ENCODE results near the gene METTL22. TPM values are rescaled to one million over a fixed set of nuclear protein-coding genes. Genes with fewer than 3 reads are reported as not detected.

The METTL22 gene
- total RNA-seq, 2 donors from 2014 or later = 16.3 to 56.6 TPM

GRCh38 chr16:8682551-8683259, 61.2 kb downstream of the METTL22 start:
- TF ChIP-seq CTCF (IDR thresholded peaks at IDR 0.05) (no peak), POLR2A (IDR thresholded peaks at IDR 0.05) (no peak), POLR2AphosphoS5 (IDR thresholded peaks at IDR 0.05) (no peak)
- intact Hi-C loops (cut with DNase I) = no loop called here
- Histone ChIP-seq H3K9me3 (no peaks in the 10 kb centered on the region), H3K4me3 (no peak overlapping the region), H3K4me1 (replicated peaks) (peaks cover 8% of the 10 kb centered on the region), H3K36me3 (no peaks in the 10 kb centered on the region), H3K27ac (no peak overlapping the region), H3K27me3 (replicated peaks; ENCODE audit: insufficient read depth) (no peaks in the 10 kb centered on the region)
- 84% methylated on average over 9 of the region's 9 CpGs for WGBS
- no peak for DNase-seq (ENCODE audit: low spot score)

GRCh38 chr16:8683640-8684039, 62.1 kb downstream of the METTL22 start:
- no peaks in the 10 kb centered on the region for H3K27me3 ChIP-seq (replicated peaks; ENCODE audit: insufficient read depth)
- no peak for TF ChIP-seq POLR2AphosphoS5 (IDR thresholded peaks at IDR 0.05)
- no peak for TF ChIP-seq POLR2A (IDR thresholded peaks at IDR 0.05)
- no peak for TF ChIP-seq CTCF (IDR thresholded peaks at IDR 0.05)
- intact Hi-C loops (cut with DNase I) = no loop called here

GRCh38 chr16:8685617-8686016, 64.1 kb downstream of the METTL22 start:
- 59% methylated on average over 3 of the region's 3 CpGs for WGBS
- DNase-seq (ENCODE audit: low spot score) = no peak
- intact Hi-C loops (cut with DNase I) = no loop called here
- Histone ChIP-seq H3K4me3 (no peak overlapping the region), H3K36me3 (no peaks in the 10 kb centered on the region), H3K4me1 (replicated peaks) (peaks cover 8% of the 10 kb centered on the region), H3K9me3 (no peaks in the 10 kb centered on the region), H3K27ac (peak overlapping the region in 1 of 2 donors; percentile 31), H3K27me3 (replicated peaks; ENCODE audit: insufficient read depth) (no peaks in the 10 kb centered on the region)
- TF ChIP-seq POLR2A (IDR thresholded peaks at IDR 0.05) (no peak), CTCF (IDR thresholded peaks at IDR 0.05) (no peak), POLR2AphosphoS5 (IDR thresholded peaks at IDR 0.05) (no peak)

More at GRCh38 chr16:8683640-8684039, 62.1 kb downstream of the METTL22 start:
- Histone ChIP-seq H3K27ac (no peak overlapping the region), H3K4me3 (no peak overlapping the region), H3K9me3 (no peaks in the 10 kb centered on the region), H3K4me1 (replicated peaks) (peaks cover 8% of the 10 kb centered on the region), H3K36me3 (no peaks in the 10 kb centered on the region)
- DNase-seq (ENCODE audit: low spot score) = no peak
- WGBS = 62% methylated on average over 4 of the region's 4 CpGs

DNA sequence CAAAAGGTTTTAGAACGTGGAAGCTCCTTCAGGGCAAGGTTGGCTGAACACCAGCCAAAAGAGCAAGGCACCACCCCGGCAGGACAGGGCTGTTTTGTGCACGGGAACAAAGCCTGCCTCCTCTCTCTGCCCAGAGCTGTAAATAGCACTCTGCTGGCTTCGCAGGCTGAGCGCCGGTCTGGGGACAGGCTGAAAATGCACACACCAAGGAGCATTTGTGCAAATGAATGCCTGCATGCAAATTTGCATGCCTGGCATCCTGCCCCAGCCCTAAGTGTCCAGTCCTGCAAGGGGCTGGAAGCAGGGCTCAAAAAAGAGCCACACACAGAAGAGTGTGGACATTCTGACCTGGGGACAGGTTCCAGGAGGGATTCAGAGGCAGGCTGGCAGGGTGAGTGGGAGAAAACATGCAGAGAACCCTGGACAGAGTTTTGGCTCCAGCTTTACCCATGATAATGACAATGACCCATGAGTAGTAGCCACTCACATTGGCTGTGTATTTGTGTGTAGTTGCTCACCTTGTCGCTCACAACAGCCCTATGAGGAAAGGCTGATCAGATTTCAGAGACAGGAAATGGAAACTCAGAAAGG, 64.6 kb downstream of the METTL22 start:
- Histone ChIP-seq H3K9me3 (no peaks in the 10 kb centered on the region), H3K27me3 (replicated peaks; ENCODE audit: insufficient read depth) (no peaks in the 10 kb centered on the region), H3K4me1 (replicated peaks) (peaks cover 8% of the 10 kb centered on the region), H3K36me3 (no peaks in the 10 kb centered on the region), H3K27ac (peak overlapping the region in 1 of 2 donors; percentile 31), H3K4me3 (no peak overlapping the region)
- intact Hi-C loops (cut with DNase I) = no loop called here
- 12% methylated on average over 7 of the region's 7 CpGs for WGBS
- TF ChIP-seq CTCF (IDR thresholded peaks at IDR 0.05) = no peak
- TF ChIP-seq POLR2AphosphoS5 (IDR thresholded peaks at IDR 0.05) = peak; percentile 25
- no peak for TF ChIP-seq POLR2A (IDR thresholded peaks at IDR 0.05)
- DNase-seq (ENCODE audit: low spot score) = peak; percentile 37

DNA sequence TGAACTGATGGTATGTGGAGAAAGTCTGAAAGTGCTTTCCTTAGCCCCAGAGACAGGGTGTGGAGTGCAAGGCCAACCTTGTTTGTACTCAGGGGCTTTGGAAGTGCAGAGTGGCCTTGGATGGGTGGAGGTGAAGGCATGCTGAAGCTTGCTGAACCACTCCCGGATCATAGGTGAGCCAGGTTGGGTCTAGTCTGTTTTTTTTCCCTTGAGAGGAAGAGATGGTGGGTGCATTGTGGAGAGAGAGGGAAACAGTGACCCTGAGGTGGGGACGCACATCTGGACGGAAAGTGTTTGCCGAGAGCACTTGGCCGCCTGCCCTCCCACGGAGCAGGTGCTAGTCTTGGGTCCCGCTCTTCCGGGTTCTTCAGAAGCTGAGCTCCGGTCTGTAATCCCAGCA, 65.4 kb downstream of the METTL22 start:
- no peaks in the 10 kb centered on the region for H3K27me3 ChIP-seq (replicated peaks; ENCODE audit: insufficient read depth)
- no peak overlapping the region for H3K27ac ChIP-seq
- 75% methylated on average over 9 of the region's 9 CpGs for WGBS
- peaks cover 8% of the 10 kb centered on the region for H3K4me1 ChIP-seq (replicated peaks)
- H3K9me3 ChIP-seq = no peaks in the 10 kb centered on the region
- DNase-seq (ENCODE audit: low spot score) = no peak
- intact Hi-C loops (cut with DNase I) = no loop called here
- H3K4me3 ChIP-seq = no peak overlapping the region
- TF ChIP-seq CTCF (IDR thresholded peaks at IDR 0.05) (no peak), POLR2A (IDR thresholded peaks at IDR 0.05) (no peak), POLR2AphosphoS5 (IDR thresholded peaks at IDR 0.05) (no peak)
- no peaks in the 10 kb centered on the region for H3K36me3 ChIP-seq

Data from prostate gland (tissue), 2 donors.